Mucosa of descending colon (tissue), 3 donors: ENCODE measurements around the gene UBE2J2. TPM values are rescaled to one million over a fixed set of nuclear protein-coding genes. Genes with fewer than 3 reads are reported as not detected.

Source experiments
- ATAC-seq: fragments of 200-7000 bp; cut with Tn5 transposase; one replicate; pipeline ENCODE4 v1.9.1; 2020; ENCODE audit warnings: mild to moderate bottlenecking, moderate library complexity
- DNase-seq, 3 donors: peaks; one replicate each; pipeline ENCODE4 v3.0.0-alpha.2; 2020
- H3K36me3 ChIP-seq: fragments of 200-600 bp; one replicate; pipeline ENCODE4 v1.8.0; 2021; ENCODE audit warnings: low read depth, mild to moderate bottlenecking
- H3K4me1 ChIP-seq: fragments of 200-600 bp; one replicate; pipeline ENCODE4 v1.8.0; 2021; ENCODE audit warnings: low read depth, mild to moderate bottlenecking
- H3K4me3 ChIP-seq: fragments of 200-600 bp; one replicate; pipeline ENCODE4 v1.8.0; 2021; ENCODE audit warnings: mild to moderate bottlenecking
- H3K9me3 ChIP-seq: fragments of 200-600 bp; one replicate; pipeline ENCODE4 v1.8.0; 2021; ENCODE audit warnings: mild to moderate bottlenecking
- intact Hi-C, 2 donors: fragments of 100-400 bp; cut with DNase I in 1 of 2; cut with micrococcal nuclease in 1 of 2; formaldehyde crosslinking; loops; one replicate each; pipeline versions ENCODE4 v1.11.0 to v1.11.1; 2022; cut with DNase I, micrococcal nuclease
- total RNA-seq, 3 donors: library from RNA; stranded (reverse); fragmentation: NEBNext Ultra II Directional in 2 of 3; extraction: Animal tissue kit (Norgen Biotek cat#: 25700) in 2 of 3; gene quantifications; one replicate each; pipeline versions ENCODE4 v1.2.1 to v1.2.4, GENCODE V29; 2021 to 2023
- TF ChIP-seq, protein P1 (sequence below): fragments of 200-600 bp; IDR thresholded peaks from one replicate; pipeline ENCODE4 v1.8.0; 2022; ENCODE audit warnings: antibody characterized with exemption, mild to moderate bottlenecking
- donor health status: DM: no; HTN: no; CAD: no; lungs with moderate emphysema.
- donor health status: DM: no; HTN: no; CAD: no.
- donor health status: DM: no; HTN: yes; CAD: no.

UBE2J2 gene
- total RNA-seq, 3 donors from 2014 or later = 49.8 to 65.8 (median 61.1) TPM

- intact Hi-C loops = no loop called here
- Histone ChIP-seq H3K4me1 (peaks cover 28% of the 10 kb centered on the region), H3K9me3 (no peaks in the 10 kb centered on the region), H3K36me3 (no peaks in the 10 kb centered on the region), H3K4me3 (no peak overlapping the region)
- TF ChIP-seq, protein P1, sequence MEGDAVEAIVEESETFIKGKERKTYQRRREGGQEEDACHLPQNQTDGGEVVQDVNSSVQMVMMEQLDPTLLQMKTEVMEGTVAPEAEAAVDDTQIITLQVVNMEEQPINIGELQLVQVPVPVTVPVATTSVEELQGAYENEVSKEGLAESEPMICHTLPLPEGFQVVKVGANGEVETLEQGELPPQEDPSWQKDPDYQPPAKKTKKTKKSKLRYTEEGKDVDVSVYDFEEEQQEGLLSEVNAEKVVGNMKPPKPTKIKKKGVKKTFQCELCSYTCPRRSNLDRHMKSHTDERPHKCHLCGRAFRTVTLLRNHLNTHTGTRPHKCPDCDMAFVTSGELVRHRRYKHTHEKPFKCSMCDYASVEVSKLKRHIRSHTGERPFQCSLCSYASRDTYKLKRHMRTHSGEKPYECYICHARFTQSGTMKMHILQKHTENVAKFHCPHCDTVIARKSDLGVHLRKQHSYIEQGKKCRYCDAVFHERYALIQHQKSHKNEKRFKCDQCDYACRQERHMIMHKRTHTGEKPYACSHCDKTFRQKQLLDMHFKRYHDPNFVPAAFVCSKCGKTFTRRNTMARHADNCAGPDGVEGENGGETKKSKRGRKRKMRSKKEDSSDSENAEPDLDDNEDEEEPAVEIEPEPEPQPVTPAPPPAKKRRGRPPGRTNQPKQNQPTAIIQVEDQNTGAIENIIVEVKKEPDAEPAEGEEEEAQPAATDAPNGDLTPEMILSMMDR = no peak
- DNase-seq (no peak), ATAC-seq (no peak)
Observed at GRCh38 chr1:1303736-1304135, 30.1 kb upstream of the UBE2J2 start.

- peaks cover 28% of the 10 kb centered on the region for H3K4me1 ChIP-seq
- H3K4me3 ChIP-seq = no peak overlapping the region
- ATAC-seq (no peak), DNase-seq (no peak)
- intact Hi-C loops = no loop called here
- H3K36me3 ChIP-seq = no peaks in the 10 kb centered on the region
- no peaks in the 10 kb centered on the region for H3K9me3 ChIP-seq
- TF ChIP-seq, protein P1 = no peak
Observed at GRCh38 chr1:1302951-1303509, 29.4 kb upstream of the UBE2J2 start.

DNA sequence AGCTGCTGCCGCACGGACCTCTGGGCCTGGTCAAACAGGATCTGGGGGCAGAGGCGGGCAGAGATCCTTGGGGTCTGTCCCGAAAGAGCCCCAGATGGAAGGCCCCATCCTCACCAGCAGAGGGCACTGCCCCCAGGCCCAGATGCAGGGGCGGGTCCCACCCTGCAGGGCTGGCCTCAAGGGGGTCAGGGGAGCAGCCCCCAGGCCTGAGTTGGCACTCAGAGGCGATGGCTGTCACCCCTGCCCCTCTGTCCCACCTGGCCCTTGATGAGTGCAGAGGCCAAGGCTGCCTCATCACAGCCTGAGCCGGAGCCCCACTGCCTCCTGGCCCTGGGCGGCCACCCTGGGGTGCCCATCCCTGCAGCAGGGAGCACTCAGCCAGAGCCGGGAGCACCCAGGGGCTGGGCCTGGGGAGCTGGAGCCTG lies 28.4 kb upstream of the UBE2J2 start:
- Histone ChIP-seq H3K4me1 (peaks cover 26% of the 10 kb centered on the region), H3K4me3 (no peak overlapping the region), H3K9me3 (no peaks in the 10 kb centered on the region), H3K36me3 (no peaks in the 10 kb centered on the region)
- TF ChIP-seq, protein P1 = no peak
- intact Hi-C loops = no loop called here
- DNase-seq (no peak), ATAC-seq (no peak)

GRCh38 chr1:1300352-1300739 lies 26.7 kb upstream of the UBE2J2 start:
- Histone ChIP-seq H3K4me1 (peaks cover 9% of the 10 kb centered on the region), H3K4me3 (no peak overlapping the region), H3K36me3 (no peaks in the 10 kb centered on the region), H3K9me3 (no peaks in the 10 kb centered on the region)
- TF ChIP-seq, protein P1 = no peak
- DNase-seq (no peak), ATAC-seq (no peak)
- intact Hi-C loops = no loop called here

GRCh38 chr1:1299686-1300351 lies 26.2 kb upstream of the UBE2J2 start:
- intact Hi-C loops = loop anchor here in 1 of 2 donors (5.0 kb wide), 1 partner anchor 178 kb away; no protein-coding TSS in a partner anchor
- DNase-seq (no peak), ATAC-seq (peak; percentile 13)
- TF ChIP-seq, protein P1 = no peak
- no peaks in the 10 kb centered on the region for H3K36me3 ChIP-seq
- peaks cover 4% of the 10 kb centered on the region for H3K4me1 ChIP-seq
- no peaks in the 10 kb centered on the region for H3K9me3 ChIP-seq
- H3K4me3 ChIP-seq = no peak overlapping the region
